WERI-Rb-1 (cell line): Measurements from ENCODE around the gene TSPAN14.

ENCODE experiments used
- DNase-seq: peaks from one replicate; pipeline ENCODE4 v3.0.0-alpha.2; 2020
- H3K27ac ChIP-seq: fragments of 250-450 bp; sonication (Bioruptor Pico); 2 replicates; pipeline ENCODE4 v1.5.1; 2020; ENCODE audit warnings: mild to moderate bottlenecking, moderate library complexity
- H3K27me3 ChIP-seq: fragments of 250-450 bp; sonication (Bioruptor Pico); 2 replicates; pipeline ENCODE4 v1.5.1; 2021; ENCODE audit warnings: mild to moderate bottlenecking, low read depth, moderate library complexity; ENCODE audit not compliant: insufficient read depth, severe bottlenecking
- H3K36me3 ChIP-seq: fragments of 250-450 bp; sonication (Bioruptor Pico); 2 replicates; pipeline ENCODE4 v1.5.1; 2020; ENCODE audit warnings: mild to moderate bottlenecking, moderate library complexity
- H3K4me3 ChIP-seq: 2 replicates; pipeline ENCODE4 v1.5.1; 2011; ENCODE audit warnings: low read depth, mild to moderate bottlenecking, control low read depth, low read length
- H3K9me3 ChIP-seq: fragments of 250-450 bp; sonication (Bioruptor Pico); 2 replicates; pipeline ENCODE4 v1.5.1; 2021; ENCODE audit warnings: mild to moderate bottlenecking, moderate library complexity; ENCODE audit not compliant: severe bottlenecking
- CTCF ChIP-seq: IDR thresholded peaks from 2 replicates; pipeline ENCODE4 v1.5.1; 2011; ENCODE audit warnings: low read depth, mild to moderate bottlenecking, control low read depth, inconsistent platforms, low read length

TSPAN14 gene

DNA sequence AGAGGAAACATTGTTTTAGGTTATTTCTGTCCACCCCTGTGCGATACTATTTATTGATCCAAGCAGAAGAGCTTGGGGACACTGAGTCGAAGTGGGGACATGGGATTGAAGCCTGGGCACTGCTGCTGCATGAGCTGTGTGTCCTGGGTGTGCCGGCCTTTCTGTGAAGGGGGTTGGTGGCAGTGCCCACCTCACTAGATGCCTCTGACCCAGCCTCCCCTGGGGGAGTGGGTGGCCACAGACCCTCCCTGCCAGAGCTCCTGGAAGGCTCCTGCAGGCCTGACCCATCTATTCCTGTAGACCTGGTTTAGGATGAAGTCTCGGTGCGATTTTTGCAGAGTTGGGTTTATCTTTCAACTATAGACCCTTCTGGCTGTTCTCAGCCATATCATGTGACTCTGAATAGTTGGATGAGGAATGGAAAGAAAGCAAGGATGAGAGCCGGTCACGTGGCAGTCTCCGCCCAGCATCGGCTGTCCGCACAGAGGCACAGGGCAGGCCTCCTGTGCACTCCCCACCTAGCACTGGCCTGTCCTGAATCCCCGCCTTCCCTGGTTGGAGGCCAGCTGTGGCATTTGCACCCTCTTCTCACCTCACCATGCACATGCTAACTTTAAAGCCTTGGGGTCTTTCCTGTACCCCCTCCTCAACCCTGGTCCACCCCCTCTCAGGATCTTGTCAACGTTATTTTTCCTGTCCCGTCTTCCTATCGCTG is 66.0 kb downstream of the TSPAN14 start:
- Histone ChIP-seq H3K27ac (no peak overlapping the region), H3K4me3 (no peak overlapping the region), H3K36me3 (peaks cover 36% of the 10 kb centered on the region), H3K27me3 (no peaks in the 10 kb centered on the region), H3K9me3 (no peaks in the 10 kb centered on the region)
- no peak for TF ChIP-seq CTCF
- DNase-seq, result no peak

DNA sequence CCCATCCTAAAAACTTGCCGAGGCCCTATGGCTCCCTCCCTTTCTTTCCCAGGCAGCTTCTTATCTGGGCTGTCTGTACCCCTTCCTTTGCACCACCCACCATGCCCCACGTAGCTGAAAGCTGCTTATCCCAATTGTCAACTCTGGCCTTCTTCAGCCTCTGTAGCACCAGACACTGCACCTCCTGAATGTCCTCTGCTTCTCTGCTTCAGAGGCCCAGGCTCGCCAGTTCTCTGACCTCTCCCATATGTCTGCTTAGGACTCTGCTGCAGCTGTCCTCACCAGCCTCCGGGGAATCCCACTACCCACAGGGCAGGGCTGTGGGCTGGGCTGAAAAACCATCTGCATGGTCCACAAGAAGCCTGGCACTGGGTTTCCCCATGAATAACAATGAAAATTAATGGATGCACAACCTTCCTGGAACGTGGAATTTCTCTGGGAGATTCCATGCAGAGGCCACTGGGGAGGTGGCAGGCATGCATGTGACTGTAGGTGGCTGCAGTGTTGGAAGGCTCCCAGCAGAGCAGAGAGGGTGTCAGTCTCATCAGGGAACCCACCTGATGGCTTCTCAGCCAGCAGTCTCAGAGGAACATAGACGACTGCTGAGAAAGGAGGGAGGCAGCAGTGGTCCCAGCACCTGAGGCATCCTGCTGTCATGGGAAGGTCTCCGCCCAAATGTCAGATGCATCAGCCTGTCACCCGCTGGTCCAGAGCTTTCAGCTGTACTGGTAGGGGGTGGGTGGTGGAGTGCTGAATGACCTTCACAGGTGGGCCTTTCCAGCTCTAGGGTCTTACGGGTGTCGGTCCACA is 66.8 kb downstream of the TSPAN14 start:
- no peak for DNase-seq
- H3K4me3 ChIP-seq, result no peak overlapping the region

GRCh38 chr10:80522756-80523363 is 68.8 kb downstream of the TSPAN14 start:
- Histone ChIP-seq H3K27ac (no peak overlapping the region), H3K27me3 (no peaks in the 10 kb centered on the region), H3K4me3 (no peak overlapping the region), H3K9me3 (no peaks in the 10 kb centered on the region), H3K36me3 (peaks cover 16% of the 10 kb centered on the region)
- no peak for DNase-seq
- TF ChIP-seq CTCF, result no peak

More for the DNA sequence above, 66.8 kb downstream of the TSPAN14 start:
- H3K27ac ChIP-seq, result no peak overlapping the region
- no peak for TF ChIP-seq CTCF
- peaks cover 31% of the 10 kb centered on the region for H3K36me3 ChIP-seq
- H3K9me3 ChIP-seq, result no peaks in the 10 kb centered on the region
- no peaks in the 10 kb centered on the region for H3K27me3 ChIP-seq

DNA sequence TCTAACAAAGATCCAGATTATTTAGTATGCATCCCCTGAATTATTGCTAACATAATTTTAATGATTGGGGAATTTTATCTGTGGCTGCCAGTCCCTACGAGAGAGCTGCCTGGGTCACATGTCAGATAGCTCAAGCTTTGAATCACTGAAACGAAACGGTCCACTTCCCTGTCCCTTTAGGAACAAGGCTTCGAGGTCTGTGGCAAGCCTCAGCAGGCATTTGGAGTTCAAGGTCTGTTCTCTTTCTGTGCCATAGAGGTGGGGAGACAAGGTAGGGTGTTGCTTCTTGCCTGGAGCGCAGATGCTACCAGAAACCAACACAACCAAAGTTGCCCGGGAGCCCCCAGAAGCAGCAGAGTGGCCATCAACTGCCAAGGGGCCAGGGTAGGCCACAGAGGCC is 69.7 kb downstream of the TSPAN14 start:
- Histone ChIP-seq H3K27me3 (no peaks in the 10 kb centered on the region), H3K36me3 (peaks cover 7% of the 10 kb centered on the region; the same call in 1 of the 2 replicates), H3K27ac (no peak overlapping the region), H3K9me3 (no peaks in the 10 kb centered on the region), H3K4me3 (no peak overlapping the region)
- DNase-seq, result no peak
- no peak for TF ChIP-seq CTCF

GRCh38 chr10:80524190-80524909 is 70.2 kb downstream of the TSPAN14 start:
- H3K27me3 ChIP-seq, result no peaks in the 10 kb centered on the region
- no peak for DNase-seq
- no peak for TF ChIP-seq CTCF
- peaks cover 3% of the 10 kb centered on the region; the same call in 1 of the 2 replicates for H3K36me3 ChIP-seq
- no peak overlapping the region for H3K27ac ChIP-seq
- no peak overlapping the region for H3K4me3 ChIP-seq
- no peaks in the 10 kb centered on the region for H3K9me3 ChIP-seq
